Measurements from ENCODE around the gene TTC7B.
A peak's percentile ranks its signal among the peaks of the same experiment; 100 is the strongest.

The TTC7B gene

DNA sequence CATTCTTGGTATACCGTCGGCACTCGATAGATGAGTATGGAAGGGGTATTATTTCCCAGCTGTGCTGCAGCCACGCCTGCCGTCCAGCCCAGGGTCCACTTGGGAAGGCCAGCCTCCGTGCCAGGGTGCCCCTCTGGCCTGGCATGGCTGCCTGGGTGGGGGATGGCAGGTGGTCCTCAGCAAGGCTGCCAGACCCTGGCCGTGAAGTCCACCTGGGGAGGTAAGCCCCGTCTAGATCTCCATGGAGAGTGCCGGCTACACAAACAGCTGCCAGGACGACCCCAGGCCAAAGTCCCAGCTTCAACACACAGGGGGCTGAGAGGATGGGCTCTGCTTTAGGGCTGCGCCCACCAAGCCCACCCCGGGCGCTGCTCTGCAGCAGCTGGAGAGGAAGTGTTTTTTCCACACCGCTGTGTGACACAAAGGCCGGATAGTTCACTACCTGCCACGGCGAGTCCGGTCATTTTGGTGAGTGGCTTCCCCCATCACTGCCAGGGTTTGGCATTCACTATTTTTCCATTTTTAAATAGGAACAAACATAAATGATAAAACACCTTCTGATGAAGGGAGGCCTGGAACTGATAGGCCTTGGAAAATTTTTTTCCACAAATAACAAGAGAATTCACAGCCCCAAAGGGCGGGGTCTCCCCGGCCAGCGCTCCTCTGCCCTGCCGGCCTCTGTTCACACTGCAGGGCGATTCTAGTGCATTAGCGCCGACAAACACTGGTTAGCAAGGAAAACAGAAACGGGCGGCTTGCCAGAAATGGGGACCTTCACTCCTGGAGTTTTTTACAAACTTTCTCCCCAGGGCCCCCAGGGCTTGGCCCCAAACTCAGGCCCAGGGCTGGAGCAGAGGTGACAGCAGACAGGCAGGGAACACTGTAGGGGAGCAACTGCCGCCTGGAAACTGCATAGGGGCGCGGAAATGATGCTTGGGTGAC, 257.9 kb downstream of the TTC7B start:
- TF ChIP-seq, protein P1, sequence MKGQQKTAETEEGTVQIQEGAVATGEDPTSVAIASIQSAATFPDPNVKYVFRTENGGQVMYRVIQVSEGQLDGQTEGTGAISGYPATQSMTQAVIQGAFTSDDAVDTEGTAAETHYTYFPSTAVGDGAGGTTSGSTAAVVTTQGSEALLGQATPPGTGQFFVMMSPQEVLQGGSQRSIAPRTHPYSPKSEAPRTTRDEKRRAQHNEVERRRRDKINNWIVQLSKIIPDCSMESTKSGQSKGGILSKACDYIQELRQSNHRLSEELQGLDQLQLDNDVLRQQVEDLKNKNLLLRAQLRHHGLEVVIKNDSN (IDR thresholded peaks at IDR 0.05) = no peak
- TF ChIP-seq EGR1 (IDR thresholded peaks at IDR 0.05) (no peak), TCF12 (IDR thresholded peaks at IDR 0.05; ENCODE audit: low read depth) (no peak), EP300 (IDR thresholded peaks at IDR 0.05; ENCODE audit: borderline replicate concordance) (no peak)

DNA sequence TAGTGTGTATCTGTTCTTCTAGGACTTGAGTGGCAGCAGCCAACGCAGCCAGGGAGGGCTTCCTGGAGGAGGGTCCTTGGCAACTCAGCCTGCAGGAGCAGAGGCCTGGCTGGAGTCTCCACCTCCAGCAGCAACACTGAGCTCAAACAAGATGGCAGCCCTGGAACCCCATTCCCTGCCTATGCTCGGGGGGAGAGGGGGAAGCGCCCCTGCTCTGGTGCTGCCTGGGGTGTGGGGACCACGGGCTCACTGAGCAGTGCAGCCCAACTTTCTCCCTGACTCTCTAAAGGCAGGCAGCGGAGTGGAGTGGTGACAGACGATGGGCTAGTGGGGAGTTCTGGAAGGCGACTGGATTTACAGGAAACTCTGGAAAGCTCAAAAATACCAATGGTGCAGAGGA, 258.7 kb downstream of the TTC7B start:
- no peak for TF ChIP-seq FOXM1 (IDR thresholded peaks at IDR 0.05; ENCODE audit: borderline replicate concordance, low read depth)
- TF ChIP-seq EP300 (IDR thresholded peaks at IDR 0.05; ENCODE audit: borderline replicate concordance) = no peak
- no peak for TF ChIP-seq TAF1 (IDR thresholded peaks at IDR 0.05; ENCODE audit: low read depth)
- TF ChIP-seq, protein P2, sequence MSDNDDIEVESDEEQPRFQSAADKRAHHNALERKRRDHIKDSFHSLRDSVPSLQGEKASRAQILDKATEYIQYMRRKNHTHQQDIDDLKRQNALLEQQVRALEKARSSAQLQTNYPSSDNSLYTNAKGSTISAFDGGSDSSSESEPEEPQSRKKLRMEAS (IDR thresholded peaks at IDR 0.05) = no peak
- TF ChIP-seq, protein P1 (IDR thresholded peaks at IDR 0.05) = no peak
- TF ChIP-seq RAD21 (IDR thresholded peaks at IDR 0.05; ENCODE audit: low read depth) = no peak
- no peak for TF ChIP-seq CREB1 (IDR thresholded peaks at IDR 0.05; ENCODE audit: low read depth)

DNA sequence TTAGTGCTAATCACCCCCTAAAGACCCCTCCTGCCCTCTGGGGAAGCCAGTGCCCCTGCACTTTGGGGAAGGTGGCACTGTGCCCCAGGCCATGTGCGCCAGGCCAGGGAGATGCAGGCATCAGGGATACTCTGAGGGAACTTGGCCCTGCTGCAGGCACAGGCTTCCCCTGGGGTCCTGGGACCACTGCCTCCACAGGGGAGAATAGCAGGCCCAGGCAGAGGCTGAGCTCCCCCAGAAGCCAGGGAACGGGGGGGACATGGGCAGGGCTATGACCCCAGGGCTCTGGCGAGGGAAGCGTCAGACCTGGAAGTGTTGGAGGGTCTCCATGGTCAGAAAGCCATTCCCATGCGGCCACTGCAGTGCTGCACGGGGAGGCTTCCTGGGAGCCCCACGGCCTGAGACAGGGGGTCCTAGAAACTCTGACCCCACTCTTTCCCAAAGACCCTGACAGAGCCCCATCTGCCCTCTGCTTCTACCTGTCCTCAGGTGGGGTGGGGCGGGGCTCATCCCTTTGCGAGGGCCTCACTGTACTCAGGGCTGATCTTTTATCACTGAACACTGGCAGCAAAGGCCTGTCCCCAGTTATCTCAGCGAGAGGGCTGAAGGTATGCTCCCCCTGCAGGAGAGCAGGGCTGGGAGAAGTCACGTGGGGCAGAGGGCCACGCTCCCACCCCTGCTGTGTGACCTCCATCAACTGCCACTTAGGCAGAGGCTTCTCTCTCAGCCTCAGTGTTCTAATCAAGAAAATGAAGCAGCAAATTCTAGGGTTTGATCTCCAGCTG, 259.4 kb downstream of the TTC7B start:
- no peak for TF ChIP-seq TCF12 (IDR thresholded peaks at IDR 0.05; ENCODE audit: low read depth)
- no peak for TF ChIP-seq FOXM1 (IDR thresholded peaks at IDR 0.05; ENCODE audit: borderline replicate concordance, low read depth)
- no peak for TF ChIP-seq YY1 (IDR thresholded peaks at IDR 0.05; ENCODE audit: low read depth)
- TF ChIP-seq, protein P3, sequence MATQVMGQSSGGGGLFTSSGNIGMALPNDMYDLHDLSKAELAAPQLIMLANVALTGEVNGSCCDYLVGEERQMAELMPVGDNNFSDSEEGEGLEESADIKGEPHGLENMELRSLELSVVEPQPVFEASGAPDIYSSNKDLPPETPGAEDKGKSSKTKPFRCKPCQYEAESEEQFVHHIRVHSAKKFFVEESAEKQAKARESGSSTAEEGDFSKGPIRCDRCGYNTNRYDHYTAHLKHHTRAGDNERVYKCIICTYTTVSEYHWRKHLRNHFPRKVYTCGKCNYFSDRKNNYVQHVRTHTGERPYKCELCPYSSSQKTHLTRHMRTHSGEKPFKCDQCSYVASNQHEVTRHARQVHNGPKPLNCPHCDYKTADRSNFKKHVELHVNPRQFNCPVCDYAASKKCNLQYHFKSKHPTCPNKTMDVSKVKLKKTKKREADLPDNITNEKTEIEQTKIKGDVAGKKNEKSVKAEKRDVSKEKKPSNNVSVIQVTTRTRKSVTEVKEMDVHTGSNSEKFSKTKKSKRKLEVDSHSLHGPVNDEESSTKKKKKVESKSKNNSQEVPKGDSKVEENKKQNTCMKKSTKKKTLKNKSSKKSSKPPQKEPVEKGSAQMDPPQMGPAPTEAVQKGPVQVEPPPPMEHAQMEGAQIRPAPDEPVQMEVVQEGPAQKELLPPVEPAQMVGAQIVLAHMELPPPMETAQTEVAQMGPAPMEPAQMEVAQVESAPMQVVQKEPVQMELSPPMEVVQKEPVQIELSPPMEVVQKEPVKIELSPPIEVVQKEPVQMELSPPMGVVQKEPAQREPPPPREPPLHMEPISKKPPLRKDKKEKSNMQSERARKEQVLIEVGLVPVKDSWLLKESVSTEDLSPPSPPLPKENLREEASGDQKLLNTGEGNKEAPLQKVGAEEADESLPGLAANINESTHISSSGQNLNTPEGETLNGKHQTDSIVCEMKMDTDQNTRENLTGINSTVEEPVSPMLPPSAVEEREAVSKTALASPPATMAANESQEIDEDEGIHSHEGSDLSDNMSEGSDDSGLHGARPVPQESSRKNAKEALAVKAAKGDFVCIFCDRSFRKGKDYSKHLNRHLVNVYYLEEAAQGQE (IDR thresholded peaks at IDR 0.05; ENCODE audit: low read depth) = no peak
- no peak for TF ChIP-seq RAD21 (IDR thresholded peaks at IDR 0.05; ENCODE audit: low read depth)
- no peak for TF ChIP-seq TEAD4 (IDR thresholded peaks at IDR 0.05)
- TF ChIP-seq, protein P1 (IDR thresholded peaks at IDR 0.05) = no peak
- TF ChIP-seq ZBTB7A (IDR thresholded peaks at IDR 0.05; ENCODE audit: low read depth) = no peak
- no peak for TF ChIP-seq TAF1 (IDR thresholded peaks at IDR 0.05; ENCODE audit: low read depth)
- TF ChIP-seq, protein P2 (IDR thresholded peaks at IDR 0.05) = no peak
- TF ChIP-seq EGR1 (IDR thresholded peaks at IDR 0.05) = no peak
- no peak for TF ChIP-seq EP300 (IDR thresholded peaks at IDR 0.05; ENCODE audit: borderline replicate concordance)
- no peak for TF ChIP-seq NFIC (IDR thresholded peaks at IDR 0.05)
- TF ChIP-seq CREB1 (IDR thresholded peaks at IDR 0.05; ENCODE audit: low read depth) = no peak

DNA sequence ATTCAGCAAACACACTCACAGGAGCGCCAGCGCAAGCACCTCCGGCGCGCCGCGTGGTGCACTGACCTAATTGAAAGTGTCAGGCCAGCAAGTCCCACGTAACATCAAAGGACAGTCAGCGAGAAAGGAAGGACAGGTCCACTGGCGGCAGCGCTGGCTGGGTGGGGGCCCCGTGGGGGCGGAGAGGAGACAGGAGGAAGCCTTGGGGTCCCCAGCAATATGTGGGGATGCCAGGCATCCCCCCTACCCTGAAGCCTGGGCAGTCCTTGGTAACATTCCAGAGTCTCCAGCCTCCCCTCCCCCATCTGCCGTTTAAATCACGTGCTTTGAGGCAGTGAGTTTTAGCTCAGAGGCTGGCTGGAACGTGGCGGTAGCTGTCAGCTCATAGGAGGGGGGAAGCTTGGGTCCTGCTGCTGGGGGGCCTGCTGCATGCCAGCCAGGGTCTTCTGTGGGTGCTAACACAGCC, 260.2 kb downstream of the TTC7B start:
- TF ChIP-seq EGR1 (IDR thresholded peaks at IDR 0.05) (no peak), CREB1 (IDR thresholded peaks at IDR 0.05; ENCODE audit: low read depth) (no peak), RAD21 (IDR thresholded peaks at IDR 0.05; ENCODE audit: low read depth) (no peak), CEBPB (IDR thresholded peaks at IDR 0.05) (no peak), YY1 (IDR thresholded peaks at IDR 0.05; ENCODE audit: low read depth) (no peak), EP300 (IDR thresholded peaks at IDR 0.05; ENCODE audit: borderline replicate concordance) (no peak)

DNA sequence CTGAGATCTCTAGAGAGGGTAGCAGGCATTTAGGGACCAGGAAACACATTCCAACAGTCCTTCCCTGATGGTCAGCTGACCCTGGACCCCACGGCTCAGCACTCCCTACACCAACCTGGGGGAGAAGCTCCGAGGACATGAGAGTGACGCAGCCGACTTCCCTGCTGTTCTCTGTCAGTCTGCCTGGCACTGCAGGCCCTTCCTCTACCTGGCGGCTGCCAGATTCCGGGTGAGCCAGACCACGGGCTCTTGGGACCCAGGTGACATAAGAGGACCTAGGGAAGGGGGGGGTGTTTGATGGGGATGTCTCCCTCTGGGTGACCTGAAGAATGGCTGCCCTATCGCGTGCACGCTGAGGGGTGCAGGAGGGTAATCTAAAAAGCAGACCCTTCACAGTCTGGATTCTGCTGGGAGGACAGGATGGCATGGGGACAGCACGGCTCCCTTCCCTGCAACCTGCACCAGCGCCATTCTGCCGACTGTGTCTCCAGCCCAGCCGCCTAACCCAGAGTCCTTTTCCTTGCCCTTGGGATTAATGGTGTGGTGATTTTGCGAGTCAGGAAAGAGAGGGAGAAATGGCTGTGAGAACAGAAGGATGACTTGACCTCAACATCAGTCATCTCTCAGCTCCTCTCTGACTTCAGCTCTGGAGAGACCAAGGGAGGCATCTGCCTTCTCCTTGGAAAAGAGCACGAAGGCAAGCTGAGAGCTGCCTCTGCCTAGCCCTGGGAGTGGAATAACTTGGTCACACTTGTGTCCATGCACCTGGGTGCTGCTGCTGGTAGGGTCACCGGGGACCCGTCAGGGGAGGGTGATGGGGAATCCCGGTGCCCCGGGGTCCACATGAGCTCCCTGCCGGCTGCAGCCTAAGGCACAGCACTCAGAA, 260.9 kb downstream of the TTC7B start:
- no peak for TF ChIP-seq NFIC (IDR thresholded peaks at IDR 0.05)

DNA sequence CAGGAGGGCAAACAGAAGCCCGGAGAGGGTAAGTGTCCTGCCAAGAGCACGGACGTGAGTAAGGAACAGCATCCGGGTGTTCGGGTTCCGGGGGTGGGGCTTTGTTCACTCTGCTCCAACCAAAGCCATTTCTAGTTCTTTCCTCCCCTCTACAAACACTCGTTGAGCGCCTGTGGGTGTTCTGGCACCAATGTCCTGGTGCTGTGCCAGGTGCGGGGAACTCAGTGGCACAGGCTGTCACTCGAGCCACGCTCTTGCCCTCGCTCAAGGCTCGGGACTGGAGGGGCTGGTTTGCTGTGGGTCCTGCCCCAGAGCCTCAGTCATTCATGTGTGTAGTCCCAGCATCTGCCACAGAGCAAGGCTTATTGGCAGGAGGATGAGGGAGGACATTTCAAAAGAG, 261.9 kb downstream of the TTC7B start:
- TF ChIP-seq TCF12 (IDR thresholded peaks at IDR 0.05; ENCODE audit: low read depth) (no peak), NFIC (IDR thresholded peaks at IDR 0.05) (peak; percentile 46; the same call in 1 of the 2 replicates)
